ENCODE results near the gene SLF2. TPM values are rescaled to one million over a fixed set of nuclear protein-coding genes. Genes with fewer than 3 reads are reported as not detected.

The SLF2 gene
- total RNA-seq, 1 experiment from 2014 or later: 23.1 TPM

GRCh38 chr10:100989088-100989487, 76.3 kb downstream of the SLF2 start:
- H3K4me2 ChIP-seq (ENCODE audit: insufficient read depth, insufficient read length, low read length): no peak overlapping the region
- no peak overlapping the region for H2BK12ac ChIP-seq (ENCODE audit: insufficient read length, low read depth, low read length)
- no peak overlapping the region for H3K18ac ChIP-seq (ENCODE audit: insufficient read length, low read depth, low read length)
- H4K20me1 ChIP-seq (ENCODE audit: control insufficient read depth, insufficient read depth, insufficient read length): no peaks in the 10 kb centered on the region
- no peak overlapping the region for H3K27ac ChIP-seq (ENCODE audit: insufficient read length, low read depth, low read length)
- H4K5ac ChIP-seq (ENCODE audit: insufficient read length, low read depth, low read length): no peak overlapping the region
- H2BK120ac ChIP-seq (ENCODE audit: low read depth, low read length, poor library complexity, severe bottlenecking): no peak overlapping the region
- H3K9ac ChIP-seq (ENCODE audit: extremely low read depth, insufficient read length, low read length): no peak overlapping the region
- TF ChIP-seq CTCF (conservative IDR thresholded peaks at IDR 0.05): no peak
- Mint-ChIP-seq H3K27ac (no peak overlapping the region), H3K27me3 (ENCODE audit: low read depth) (no peaks in the 10 kb centered on the region), H3K9me3 (peaks cover 0 to 2% of the 10 kb centered on the region in 2 experiments; a peak in 3 of 5 replicates), H3K36me3 (ENCODE audit: insufficient read depth in 1 of 3, low read depth in 3 of 3) (peaks cover 38 to 56% (median 53%) of the 10 kb centered on the region in 3 experiments; a peak in 6 of 7 replicates), H3K4me1 (peaks cover 9 to 16% of the 10 kb centered on the region in 2 experiments), H3K4me3 (peak overlapping the region; percentile 96 to 98)
- H2BK20ac ChIP-seq (ENCODE audit: low read depth, low read length, poor library complexity, severe bottlenecking): no peak overlapping the region
- no peaks in the 10 kb centered on the region for H3K27me3 ChIP-seq (ENCODE audit: insufficient read depth, low read length)
- H4K8ac ChIP-seq (replicated peaks; ENCODE audit: insufficient read length, low read depth, low read length): no peak overlapping the region
- WGBS (ENCODE audit: extremely low coverage, insufficient read length, low lambda C conversion rate): no CpG with 5 or more reads among the region's 21 CpGs
- peaks cover 8% of the 10 kb centered on the region for H3K23me2 ChIP-seq (ENCODE audit: insufficient read length, low read depth, low read length, poor library complexity, severe bottlenecking)
- H3K23ac ChIP-seq (ENCODE audit: insufficient read length, low read depth, low read length): no peak overlapping the region
- no peak overlapping the region for H3K56ac ChIP-seq (ENCODE audit: insufficient read length, low read depth, low read length)
- H3K4ac ChIP-seq (ENCODE audit: low read depth, low read length): no peak overlapping the region
- no peak overlapping the region for H4K91ac ChIP-seq (ENCODE audit: insufficient read length, low read depth, low read length)
- no peak overlapping the region for H2AK5ac ChIP-seq (ENCODE audit: insufficient read length, low read length)
- H3K9me3 ChIP-seq (ENCODE audit: control insufficient read depth, low read depth, low read length): no peaks in the 10 kb centered on the region
- no peak for DNase-seq
- H2AFZ ChIP-seq (ENCODE audit: low read length): no peak overlapping the region
- H2BK15ac ChIP-seq (ENCODE audit: low read depth, low read length): no peak overlapping the region
- no peak overlapping the region for H2BK5ac ChIP-seq (ENCODE audit: insufficient read length, low read length)
- H3T11ph ChIP-seq (ENCODE audit: low read length): no peak overlapping the region
- peaks cover 17% of the 10 kb centered on the region; the same call in 1 of the 2 replicates for H3K79me2 ChIP-seq (ENCODE audit: insufficient read depth, low read length)
- peaks cover 14% of the 10 kb centered on the region for H3K79me1 ChIP-seq (ENCODE audit: insufficient read depth, low read depth, low read length, poor library complexity, severe bottlenecking)
- H3K14ac ChIP-seq (ENCODE audit: insufficient read depth, low read length): no peak overlapping the region
- H3K4me1 ChIP-seq (ENCODE audit: insufficient read depth, low read length): no peaks in the 10 kb centered on the region; the same call in 1 of the 2 replicates

All from H9 (cell line).